Loucy (cell line): ENCODE measurements around the gene AVPR2.
A peak's percentile ranks its signal among the peaks of the same experiment; 100 is the strongest.

Source experiments
- H2AFZ ChIP-seq: fragments of 200-600 bp; sonication (generic); 2 replicates; pipeline ENCODE4 v1.6.0; 2016; ENCODE audit warnings: antibody characterized with exemption, mild to moderate bottlenecking, low read length, moderate library complexity
- H3F3A ChIP-seq: fragments of 200-600 bp; 2 replicates; pipeline ENCODE4 v1.6.0; 2016; ENCODE audit warnings: antibody characterized with exemption, low read depth, mild to moderate bottlenecking
- H3K27me3 ChIP-seq: fragments of 200-600 bp; sonication (generic); 2 replicates; pipeline ENCODE4 v1.6.1; 2014; ENCODE audit warnings: low read length, mild to moderate bottlenecking; ENCODE audit not compliant: insufficient read depth, poor library complexity, severe bottlenecking
- H3K36me3 ChIP-seq: fragments of 200-600 bp; sonication (generic); 2 replicates; pipeline ENCODE4 v1.6.1; 2016; ENCODE audit warnings: low read length; ENCODE audit not compliant: insufficient read depth
- H3K4me1 ChIP-seq: fragments of 200-600 bp; sonication (generic); 2 replicates; pipeline ENCODE4 v1.5.1; 2014; ENCODE audit warnings: low read length, mild to moderate bottlenecking; ENCODE audit not compliant: insufficient read depth, poor library complexity, severe bottlenecking
- H3K4me2 ChIP-seq: fragments of 200-600 bp; sonication (generic); 2 replicates; pipeline ENCODE4 v1.6.0; 2014; ENCODE audit warnings: antibody characterized with exemption, low read length, low read depth, mild to moderate bottlenecking; ENCODE audit not compliant: poor library complexity, severe bottlenecking
- H3K4me3 ChIP-seq: fragments of 200-600 bp; sonication (generic); 2 replicates; pipeline ENCODE4 v1.5.1; 2014; ENCODE audit warnings: low read length, mild to moderate bottlenecking, mixed read lengths; ENCODE audit not compliant: poor library complexity, severe bottlenecking
- H3K79me2 ChIP-seq: fragments of 200-600 bp; sonication (generic); 2 replicates; pipeline ENCODE4 v1.6.1; 2014; ENCODE audit warnings: low read length; ENCODE audit not compliant: insufficient read depth
- H3K9ac ChIP-seq: fragments of 200-600 bp; sonication (generic); 2 replicates; pipeline ENCODE4 v1.6.0; 2014; ENCODE audit warnings: mild to moderate bottlenecking, low read depth, low read length, moderate library complexity; ENCODE audit not compliant: poor library complexity, severe bottlenecking
- H3K9me2 ChIP-seq: fragments of 200-600 bp; sonication (generic); replicated peaks from 2 replicates; pipeline ENCODE4 v1.6.1; 2016; ENCODE audit warnings: low read depth, low read length, mixed read lengths
- H3K9me3 ChIP-seq: fragments of 200-600 bp; sonication (generic); 2 replicates; pipeline ENCODE4 v1.6.1; 2014; ENCODE audit warnings: mild to moderate bottlenecking, antibody characterized with exemption, low read length, low read depth; ENCODE audit not compliant: insufficient read depth
- H4K20me1 ChIP-seq: fragments of 200-600 bp; sonication (generic); 2 replicates; pipeline ENCODE4 v1.6.0; 2014; ENCODE audit warnings: antibody characterized with exemption, low read length, mild to moderate bottlenecking; ENCODE audit not compliant: insufficient read depth, poor library complexity, severe bottlenecking
- EZH2phosphoT487 ChIP-seq: fragments of 200-600 bp; IDR thresholded peaks from 2 replicates; pipeline ENCODE4 v1.6.1; 2018; ENCODE audit warnings: antibody characterized with exemption, mild to moderate bottlenecking, moderate library complexity, borderline replicate concordance
- TF ChIP-seq, protein P1 (sequence below): fragments of 200-600 bp; sonication (generic); conservative IDR thresholded peaks from 2 replicates; pipeline ENCODE4 v1.5.1; 2014; ENCODE audit warnings: mild to moderate bottlenecking, antibody characterized with exemption, low read length

AVPR2 gene

DNA sequence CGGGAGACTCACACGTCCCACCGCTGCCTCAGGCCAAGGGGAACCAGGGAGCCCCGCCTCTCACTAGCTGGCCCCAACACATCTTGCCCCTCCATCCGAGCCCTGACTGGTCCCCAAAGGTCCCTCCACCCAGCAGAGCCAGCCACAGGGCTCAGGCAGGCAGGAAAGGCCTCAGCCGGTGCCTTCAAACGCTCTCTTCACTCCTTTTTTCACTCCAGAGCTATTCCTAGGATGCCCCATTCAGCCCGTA, 23.1 kb downstream of the AVPR2 start:
- H3K4me2 ChIP-seq: peak overlapping the region; percentile 80
- H3K4me1 ChIP-seq: peaks cover 11% of the 10 kb centered on the region
- TF ChIP-seq, protein P1, sequence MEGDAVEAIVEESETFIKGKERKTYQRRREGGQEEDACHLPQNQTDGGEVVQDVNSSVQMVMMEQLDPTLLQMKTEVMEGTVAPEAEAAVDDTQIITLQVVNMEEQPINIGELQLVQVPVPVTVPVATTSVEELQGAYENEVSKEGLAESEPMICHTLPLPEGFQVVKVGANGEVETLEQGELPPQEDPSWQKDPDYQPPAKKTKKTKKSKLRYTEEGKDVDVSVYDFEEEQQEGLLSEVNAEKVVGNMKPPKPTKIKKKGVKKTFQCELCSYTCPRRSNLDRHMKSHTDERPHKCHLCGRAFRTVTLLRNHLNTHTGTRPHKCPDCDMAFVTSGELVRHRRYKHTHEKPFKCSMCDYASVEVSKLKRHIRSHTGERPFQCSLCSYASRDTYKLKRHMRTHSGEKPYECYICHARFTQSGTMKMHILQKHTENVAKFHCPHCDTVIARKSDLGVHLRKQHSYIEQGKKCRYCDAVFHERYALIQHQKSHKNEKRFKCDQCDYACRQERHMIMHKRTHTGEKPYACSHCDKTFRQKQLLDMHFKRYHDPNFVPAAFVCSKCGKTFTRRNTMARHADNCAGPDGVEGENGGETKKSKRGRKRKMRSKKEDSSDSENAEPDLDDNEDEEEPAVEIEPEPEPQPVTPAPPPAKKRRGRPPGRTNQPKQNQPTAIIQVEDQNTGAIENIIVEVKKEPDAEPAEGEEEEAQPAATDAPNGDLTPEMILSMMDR: no peak
- TF ChIP-seq EZH2phosphoT487: no peak
- H4K20me1 ChIP-seq: peaks cover 6% of the 10 kb centered on the region
- no peaks in the 10 kb centered on the region for H3K36me3 ChIP-seq
- no peaks in the 10 kb centered on the region for H3K27me3 ChIP-seq
- peaks cover 59% of the 10 kb centered on the region for H3K79me2 ChIP-seq
- peak overlapping the region; percentile 100 for H3K9ac ChIP-seq
- no peaks in the 10 kb centered on the region for H3K9me2 ChIP-seq
- peak overlapping the region; percentile 98 for H3K4me3 ChIP-seq
- H3F3A ChIP-seq: peaks cover 7% of the 10 kb centered on the region; the same call in 1 of the 2 replicates
- no peaks in the 10 kb centered on the region for H3K9me3 ChIP-seq
- no peak overlapping the region for H2AFZ ChIP-seq

DNA sequence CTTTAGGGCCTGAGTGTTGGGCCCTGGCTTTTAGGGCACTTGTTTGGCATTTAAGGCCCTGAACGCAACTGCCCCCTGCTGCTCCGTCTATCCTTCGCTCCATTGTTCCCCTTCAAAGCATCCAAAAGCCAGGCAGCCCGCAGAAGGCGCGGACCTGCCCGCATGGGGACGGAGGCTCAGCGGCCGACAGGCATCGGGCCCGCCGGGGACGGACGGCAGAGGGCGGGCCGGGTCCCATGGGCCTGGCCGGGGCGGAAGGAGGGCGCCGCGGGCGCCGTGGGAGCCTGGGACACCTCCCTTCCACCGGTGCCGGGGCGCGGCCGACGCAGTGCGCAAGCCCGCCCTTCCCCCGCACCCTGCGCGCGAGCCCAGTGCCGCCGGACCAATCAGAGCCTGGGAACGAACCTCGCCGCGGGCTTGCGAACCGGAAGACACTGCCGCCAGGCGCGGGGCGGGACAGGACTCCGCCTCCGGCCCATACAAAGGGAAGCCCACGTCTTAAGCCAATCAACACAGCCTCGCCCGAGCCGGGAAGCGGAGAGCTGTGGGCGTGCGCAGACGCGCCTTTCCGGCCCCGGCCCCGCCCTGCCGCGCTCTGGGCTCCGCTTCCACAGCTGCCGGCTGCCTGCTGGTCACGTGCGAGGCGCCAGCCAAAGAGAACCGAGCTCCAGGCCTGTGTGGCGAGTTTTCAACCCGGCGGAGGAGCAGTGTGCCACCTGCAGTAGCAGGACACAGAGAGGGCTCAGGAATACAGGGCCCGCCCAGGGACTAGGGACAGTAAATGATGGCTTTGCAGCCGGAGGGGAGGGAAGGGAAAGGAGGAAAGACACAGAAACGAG, 23.7 kb downstream of the AVPR2 start:
- H3K9me3 ChIP-seq: no peaks in the 10 kb centered on the region
- peak overlapping the region; percentile 100 for H3K9ac ChIP-seq
- H3K27me3 ChIP-seq: no peaks in the 10 kb centered on the region
- H3K4me2 ChIP-seq: peak overlapping the region; percentile 80
- H3K36me3 ChIP-seq: no peaks in the 10 kb centered on the region
- H3F3A ChIP-seq: peaks cover 7% of the 10 kb centered on the region; the same call in 1 of the 2 replicates
- H3K4me1 ChIP-seq: peaks cover 11% of the 10 kb centered on the region
- no peak overlapping the region for H2AFZ ChIP-seq
- TF ChIP-seq, protein P1: 0 out of 2 replicates have a peak, but pooled peaks have one; percentile 13
- no peak for TF ChIP-seq EZH2phosphoT487
- H4K20me1 ChIP-seq: peaks cover 5% of the 10 kb centered on the region
- H3K79me2 ChIP-seq: peaks cover 59% of the 10 kb centered on the region
- peak overlapping the region; percentile 98 for H3K4me3 ChIP-seq
- no peaks in the 10 kb centered on the region for H3K9me2 ChIP-seq

DNA sequence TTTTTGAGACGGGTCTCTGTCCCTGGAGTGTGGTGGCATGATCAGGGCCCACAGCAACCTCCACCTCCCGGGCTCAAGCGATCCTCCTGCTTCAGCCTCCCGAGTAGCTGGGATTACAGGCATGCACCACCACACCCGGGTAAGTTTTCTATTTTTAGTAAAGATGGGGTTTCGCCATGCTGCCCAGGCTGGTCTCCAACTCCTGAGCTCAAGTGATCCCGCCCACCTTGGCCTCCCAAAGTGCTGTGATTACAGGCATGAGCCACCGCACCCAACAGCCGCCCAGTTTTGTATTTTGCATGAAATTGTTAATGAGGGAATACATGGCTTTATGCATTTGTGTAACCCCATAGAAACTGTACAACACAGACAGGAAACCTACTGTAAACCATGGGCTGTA, 24.4 kb downstream of the AVPR2 start:
- Histone ChIP-seq H3K4me2 (peak overlapping the region; percentile 71), H3K9ac (peak overlapping the region; percentile 78), H3K4me1 (peaks cover 11% of the 10 kb centered on the region), H3K27me3 (no peaks in the 10 kb centered on the region), H3K4me3 (peak overlapping the region; percentile 69), H3K36me3 (no peaks in the 10 kb centered on the region), H3K9me3 (no peaks in the 10 kb centered on the region), H2AFZ (no peak overlapping the region), H3K79me2 (peaks cover 59% of the 10 kb centered on the region), H4K20me1 (no peaks in the 10 kb centered on the region), H3K9me2 (no peaks in the 10 kb centered on the region), H3F3A (peaks cover 7% of the 10 kb centered on the region; the same call in 1 of the 2 replicates)
- TF ChIP-seq, protein P1: no peak
- no peak for TF ChIP-seq EZH2phosphoT487
